OCI-LY1 (cell line): ENCODE measurements around the gene OSCAR.

Experiments used
- EZH2 ChIP-seq: fragments of 200-600 bp; sonication (generic), shearing (Covaris generic); IDR thresholded peaks from 2 replicates; pipeline ENCODE4 v1.8.0; 2017; ENCODE audit warnings: borderline replicate concordance, mixed run types, mild to moderate bottlenecking, antibody characterized with exemption, low read length, moderate library complexity, mixed read lengths
- TF ChIP-seq, protein P1 (sequence below): fragments of 200-600 bp; sonication (generic), shearing (Covaris generic); IDR thresholded peaks from 2 replicates; pipeline ENCODE4 v1.5.1; 2017; ENCODE audit warnings: mild to moderate bottlenecking, antibody characterized with exemption, low read length, moderate library complexity, mixed read lengths

DNA sequence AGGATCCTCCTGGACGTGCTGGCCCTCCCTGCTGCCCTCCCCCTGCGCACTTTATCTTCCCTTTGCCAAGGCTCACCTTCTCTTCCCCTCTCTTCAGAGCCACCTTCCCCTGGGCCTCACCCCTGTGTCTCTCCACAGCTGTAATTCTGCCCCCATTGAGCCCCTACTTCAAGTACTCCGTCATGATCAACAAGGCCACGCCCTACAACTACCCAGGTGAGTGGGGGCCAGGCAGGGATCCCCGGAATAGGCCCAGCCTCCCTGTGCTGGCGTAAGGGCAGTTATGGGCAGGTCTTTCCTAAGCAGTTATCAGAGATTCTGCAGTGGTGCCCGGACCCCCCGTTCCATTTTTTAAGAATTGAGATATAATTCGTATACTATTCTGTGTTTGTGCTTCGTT lies 5.2 kb upstream of the OSCAR start:
- TF ChIP-seq, protein P1, sequence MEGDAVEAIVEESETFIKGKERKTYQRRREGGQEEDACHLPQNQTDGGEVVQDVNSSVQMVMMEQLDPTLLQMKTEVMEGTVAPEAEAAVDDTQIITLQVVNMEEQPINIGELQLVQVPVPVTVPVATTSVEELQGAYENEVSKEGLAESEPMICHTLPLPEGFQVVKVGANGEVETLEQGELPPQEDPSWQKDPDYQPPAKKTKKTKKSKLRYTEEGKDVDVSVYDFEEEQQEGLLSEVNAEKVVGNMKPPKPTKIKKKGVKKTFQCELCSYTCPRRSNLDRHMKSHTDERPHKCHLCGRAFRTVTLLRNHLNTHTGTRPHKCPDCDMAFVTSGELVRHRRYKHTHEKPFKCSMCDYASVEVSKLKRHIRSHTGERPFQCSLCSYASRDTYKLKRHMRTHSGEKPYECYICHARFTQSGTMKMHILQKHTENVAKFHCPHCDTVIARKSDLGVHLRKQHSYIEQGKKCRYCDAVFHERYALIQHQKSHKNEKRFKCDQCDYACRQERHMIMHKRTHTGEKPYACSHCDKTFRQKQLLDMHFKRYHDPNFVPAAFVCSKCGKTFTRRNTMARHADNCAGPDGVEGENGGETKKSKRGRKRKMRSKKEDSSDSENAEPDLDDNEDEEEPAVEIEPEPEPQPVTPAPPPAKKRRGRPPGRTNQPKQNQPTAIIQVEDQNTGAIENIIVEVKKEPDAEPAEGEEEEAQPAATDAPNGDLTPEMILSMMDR = no peak
- no peak for TF ChIP-seq EZH2
